D721Med (cell line): Measurements from ENCODE around the gene SLC23A3.
"Not testable (repeated sequence)": the region's sequence is repeated elsewhere in the genome, so short reads cannot be mapped to it uniquely, and the experiment has no call there.

Experiments
- DNase-seq: peaks from one replicate; pipeline ENCODE4 v3.0.0; 2011; ENCODE audit warnings: low spot score; ENCODE audit not compliant: insufficient read length
- FAIRE-seq: peaks from 2 replicates; lab custom pipeline; 2011; peaks lifted over from hg19 to GRCh38; lab: Jason Lieb, UNC
- TF ChIP-seq, protein P1 (sequence below): IDR thresholded peaks from 2 replicates; pipeline ENCODE4 v1.5.1; 2012; ENCODE audit warnings: mild to moderate bottlenecking, control low read depth; ENCODE audit not compliant: insufficient read depth; ENCODE audit errors: missing control alignments

SLC23A3 gene

GRCh38 chr2:219207884-219208740 is 38.3 kb upstream of the SLC23A3 start:
- no peak for DNase-seq
- TF ChIP-seq, protein P1, sequence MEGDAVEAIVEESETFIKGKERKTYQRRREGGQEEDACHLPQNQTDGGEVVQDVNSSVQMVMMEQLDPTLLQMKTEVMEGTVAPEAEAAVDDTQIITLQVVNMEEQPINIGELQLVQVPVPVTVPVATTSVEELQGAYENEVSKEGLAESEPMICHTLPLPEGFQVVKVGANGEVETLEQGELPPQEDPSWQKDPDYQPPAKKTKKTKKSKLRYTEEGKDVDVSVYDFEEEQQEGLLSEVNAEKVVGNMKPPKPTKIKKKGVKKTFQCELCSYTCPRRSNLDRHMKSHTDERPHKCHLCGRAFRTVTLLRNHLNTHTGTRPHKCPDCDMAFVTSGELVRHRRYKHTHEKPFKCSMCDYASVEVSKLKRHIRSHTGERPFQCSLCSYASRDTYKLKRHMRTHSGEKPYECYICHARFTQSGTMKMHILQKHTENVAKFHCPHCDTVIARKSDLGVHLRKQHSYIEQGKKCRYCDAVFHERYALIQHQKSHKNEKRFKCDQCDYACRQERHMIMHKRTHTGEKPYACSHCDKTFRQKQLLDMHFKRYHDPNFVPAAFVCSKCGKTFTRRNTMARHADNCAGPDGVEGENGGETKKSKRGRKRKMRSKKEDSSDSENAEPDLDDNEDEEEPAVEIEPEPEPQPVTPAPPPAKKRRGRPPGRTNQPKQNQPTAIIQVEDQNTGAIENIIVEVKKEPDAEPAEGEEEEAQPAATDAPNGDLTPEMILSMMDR: no peak
- no peak for FAIRE-seq

DNA sequence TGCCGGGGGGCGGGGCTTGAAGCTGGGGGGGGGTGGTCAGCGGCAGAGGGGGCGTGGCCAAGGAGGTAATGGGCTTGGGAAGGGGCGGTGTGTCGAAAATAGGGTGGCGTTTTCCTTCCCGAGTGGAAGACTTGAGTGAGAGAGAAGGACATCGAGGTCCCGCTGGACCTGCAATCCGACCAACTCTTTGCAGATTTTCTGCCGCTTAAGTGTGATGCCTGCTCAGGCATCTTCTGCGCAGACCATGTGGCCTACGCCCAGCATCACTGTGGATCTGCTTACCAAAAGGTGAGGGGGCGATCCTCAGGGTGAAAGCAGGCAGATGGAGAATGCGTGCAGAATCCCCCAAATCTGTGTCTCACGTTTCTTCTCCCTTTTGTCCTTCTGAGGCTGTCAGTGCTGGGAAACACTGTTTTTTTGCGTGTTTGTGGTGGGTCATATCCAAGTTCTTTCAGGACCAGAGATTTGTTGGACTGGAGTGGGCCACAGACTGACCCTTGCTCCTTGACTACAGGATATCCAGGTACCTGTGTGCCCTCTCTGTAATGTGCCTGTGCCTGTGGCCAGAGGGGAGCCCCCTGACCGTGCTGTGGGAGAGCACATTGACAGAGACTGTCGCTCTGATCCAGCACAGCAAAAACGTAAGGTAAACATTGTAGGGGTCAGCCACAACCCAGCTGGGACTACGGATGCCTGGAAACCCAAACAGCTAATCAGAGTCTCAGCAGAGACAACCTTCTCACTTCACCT is 37.5 kb upstream of the SLC23A3 start:
- TF ChIP-seq, protein P1: no peak
- DNase-seq (no peak), FAIRE-seq (no peak)

- DNase-seq: peak; percentile 94
- no peak for FAIRE-seq
- TF ChIP-seq, protein P1: no peak
These were observed 36.7 kb upstream of the SLC23A3 start, which contains the start of gene ZFAND2B for GRCh38 chr2:219206328-219207133. TSS of gene ZFAND2B (plus strand) at chr2:219206782. CDS start at chr2:219206988, 206 bp downstream.

GRCh38 chr2:219205981-219206327 is 36.1 kb upstream of the SLC23A3 start:
- TF ChIP-seq, protein P1: no peak
- DNase-seq (no peak), FAIRE-seq (no peak)

- TF ChIP-seq, protein P1: no peak
- DNase-seq (no peak), FAIRE-seq (no peak)
These were observed 35.3 kb upstream of the SLC23A3 start for GRCh38 chr2:219205165-219205538.

DNA sequence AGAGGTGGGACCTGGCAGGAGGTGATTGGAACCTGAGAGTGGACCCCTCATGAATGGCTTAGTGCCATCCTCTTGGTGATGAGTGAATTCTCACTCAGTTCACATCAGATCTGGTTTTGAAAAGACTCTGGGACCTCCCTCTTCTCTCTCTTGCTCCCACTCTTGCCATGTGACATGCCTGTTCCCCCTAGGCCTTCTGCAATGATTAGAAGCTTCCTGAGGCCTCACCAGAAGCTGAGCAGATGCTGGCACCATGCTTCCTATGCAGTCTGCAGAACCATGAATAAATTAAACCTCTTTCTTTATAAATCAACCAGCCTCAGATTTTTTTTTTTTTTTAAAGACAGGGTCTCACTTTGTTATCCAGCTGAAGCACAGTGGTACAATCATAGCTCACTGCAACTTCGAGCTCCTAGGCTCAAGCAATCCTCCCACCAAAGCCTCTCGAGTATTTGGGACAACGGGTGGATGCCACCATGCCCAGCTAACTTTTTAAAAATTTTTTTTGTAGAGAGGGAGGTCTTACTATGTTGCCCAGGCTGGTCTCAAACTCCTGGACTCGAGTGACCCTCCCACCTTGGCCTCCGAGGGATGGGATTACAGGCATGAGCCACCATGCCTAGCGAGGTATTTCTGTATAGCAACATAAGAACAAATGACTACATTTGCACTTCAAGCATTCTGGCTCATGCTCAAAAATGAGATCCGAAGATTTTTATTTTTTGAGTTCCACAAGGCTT is 34.8 kb upstream of the SLC23A3 start:
- no peak for DNase-seq
- FAIRE-seq: no peak
- TF ChIP-seq, protein P1: no peak

DNA sequence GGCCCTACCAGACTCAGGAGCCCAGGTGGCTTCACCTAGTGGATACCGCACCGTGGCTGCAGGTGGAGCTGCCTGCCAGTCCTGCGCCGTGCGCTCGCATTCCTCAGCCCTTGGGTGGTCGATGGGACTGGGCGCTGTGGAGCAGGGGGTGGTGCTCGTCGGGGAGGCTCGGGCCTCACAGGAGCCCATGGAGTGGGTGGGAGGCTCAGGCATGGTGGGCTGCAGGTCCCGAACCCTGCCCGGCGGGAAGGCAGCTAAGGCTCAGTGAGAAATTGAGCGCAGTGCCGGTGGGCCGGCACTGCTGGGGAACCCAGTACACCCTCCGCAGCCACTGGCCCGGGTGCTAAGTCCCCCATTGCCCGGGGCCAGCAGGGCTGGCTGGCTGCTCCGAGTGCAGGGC is 31.5 kb upstream of the SLC23A3 start:
- not testable (repeated sequence) for DNase-seq, FAIRE-seq

DNA sequence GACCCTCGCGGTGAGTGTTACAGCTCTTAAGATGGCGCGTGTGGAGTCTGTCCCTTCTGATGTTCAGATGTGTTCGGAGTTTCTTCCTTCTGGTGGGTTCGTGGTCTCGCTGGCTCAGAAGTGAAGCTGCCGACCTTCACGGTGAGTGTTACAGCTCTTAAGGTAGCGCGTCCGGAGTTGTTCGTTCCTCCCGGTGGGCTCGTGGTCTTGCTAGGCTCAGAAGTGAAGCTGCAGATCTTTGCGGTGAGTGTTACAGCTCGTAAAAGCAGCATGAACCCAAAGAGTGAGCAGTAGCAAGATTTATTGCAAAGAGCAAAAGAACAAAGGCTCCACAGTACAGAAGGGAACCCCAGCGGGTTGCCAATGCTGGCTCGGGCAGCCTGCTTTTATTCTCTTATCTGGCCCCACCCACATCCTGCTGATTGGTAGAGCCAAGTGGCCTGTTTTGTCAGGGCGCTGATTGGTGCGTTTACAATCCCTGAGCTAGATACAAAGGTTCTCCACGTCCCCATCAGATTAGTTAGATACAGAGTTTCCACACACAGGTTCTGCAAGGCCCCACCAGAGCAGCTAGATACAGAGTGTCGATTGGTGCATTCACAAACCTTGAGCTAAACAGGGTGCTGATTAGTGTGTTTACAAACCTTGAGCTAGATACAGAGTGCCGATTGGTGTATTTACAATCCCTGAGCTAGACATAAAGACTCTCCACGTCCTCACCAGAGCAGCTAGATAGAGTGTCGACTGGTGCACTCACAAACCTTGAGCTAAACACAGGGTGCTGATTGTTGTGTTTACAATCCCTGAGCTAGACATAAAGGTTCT is 30.9 kb upstream of the SLC23A3 start:
- not testable (repeated sequence) for FAIRE-seq, DNase-seq
